ENCODE data around the gene KLKB1. TPM values are rescaled to one million over a fixed set of nuclear protein-coding genes. Genes with fewer than 3 reads are reported as not detected.

KLKB1 gene
- polyA plus RNA-seq, 1 of the 3 experiments (the other 2 are of a cell fraction) = 0.12 TPM

GRCh38 chr4:186189656-186190055, 37.7 kb upstream of the KLKB1 start (continued):
- no peak for TF ChIP-seq RFX5 (IDR thresholded peaks at IDR 0.05; ENCODE audit: low read length)

DNA sequence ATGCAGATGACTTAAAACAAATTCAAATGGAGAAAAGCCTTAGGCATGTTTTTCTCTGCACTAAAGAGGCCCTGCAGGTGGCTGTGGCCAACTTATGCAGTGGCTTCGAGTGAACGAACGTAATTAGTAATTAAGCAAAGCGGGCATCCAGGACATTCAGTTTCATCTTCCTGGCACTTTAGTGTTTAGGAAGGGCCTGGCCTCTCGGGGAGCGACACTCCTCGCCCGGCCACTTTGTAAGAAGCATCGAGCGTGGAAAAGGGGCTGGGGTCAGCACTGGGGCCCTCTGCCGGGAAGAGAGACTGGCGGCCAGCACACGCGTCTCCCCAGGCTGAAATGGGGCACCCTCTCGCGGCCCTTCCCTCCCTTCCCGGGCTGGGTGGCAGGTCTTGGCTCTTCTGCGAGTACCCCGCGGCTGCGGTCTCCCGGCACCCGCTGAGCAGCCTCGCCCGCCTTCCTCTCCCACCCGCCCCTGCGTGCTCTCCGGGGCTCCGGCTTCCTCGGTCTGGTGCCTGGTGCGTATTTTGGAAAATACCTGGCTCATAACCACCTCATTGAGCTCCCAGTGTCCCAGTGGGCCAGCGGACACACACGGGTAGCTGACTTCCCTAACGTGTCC, 36.6 kb upstream of the KLKB1 start:
- Histone ChIP-seq H3K9me3 (no peaks in the 10 kb centered on the region), H3K4me2 (peak overlapping the region; percentile 95), H3K9ac (peak overlapping the region; percentile 85), H3K36me3 (replicated peaks in 1 of 2; ENCODE audit: control insufficient read depth in 1 of 2, insufficient read depth in 2 of 2, low read length in 1 of 2) (peaks cover 0 to 7% of the 10 kb centered on the region in 2 experiments), H3K4me3 (ENCODE audit: low read depth in 2 of 2, low read length in 1 of 2) (peak overlapping the region; percentile 93 to 94), H3K27ac (ENCODE audit: low read depth in 2 of 2, low read length in 1 of 2) (peak overlapping the region; percentile 80 to 97), H3K79me2 (ENCODE audit: insufficient read depth) (peaks cover 24% of the 10 kb centered on the region), H2AFZ (ENCODE audit: low read depth) (peak overlapping the region; percentile 90), H3K9me2 (no peaks in the 10 kb centered on the region), H4K20me1 (ENCODE audit: insufficient read depth) (no peaks in the 10 kb centered on the region), H3K4me1 (ENCODE audit: control insufficient read depth in 1 of 2, insufficient read depth in 2 of 2, low read depth in 1 of 2, low read length in 1 of 2) (peaks cover 0 to 8% of the 10 kb centered on the region in 2 experiments; a peak in 3 of 4 replicates), H3K27me3 (ENCODE audit: insufficient read depth) (no peaks in the 10 kb centered on the region), H3F3A (replicated peaks; ENCODE audit: insufficient read depth) (peaks cover 9% of the 10 kb centered on the region)
- ChIA-PET CTCF (interaction anchor here (1.2 to 2.6 kb wide), 3 partner anchors 11 to 171 kb away, joined by 3 to 7 read pairs (median 4); no protein-coding TSS in a partner anchor), POLR2A (interaction anchor here (1.2 to 1.8 kb wide), 2 partner anchors 11 to 13 kb away, joined by 3 to 4 read pairs; no protein-coding TSS in a partner anchor)
- peak; percentile 86 for DNase-seq
- 6% methylated on average over 11 of the region's 34 CpGs for WGBS (ENCODE audit: low lambda C conversion rate)
- TF ChIP-seq EZH2phosphoT487 (IDR thresholded peaks at IDR 0.05; ENCODE audit: borderline replicate concordance, low read depth) = no peak
- TF ChIP-seq, protein P1, sequence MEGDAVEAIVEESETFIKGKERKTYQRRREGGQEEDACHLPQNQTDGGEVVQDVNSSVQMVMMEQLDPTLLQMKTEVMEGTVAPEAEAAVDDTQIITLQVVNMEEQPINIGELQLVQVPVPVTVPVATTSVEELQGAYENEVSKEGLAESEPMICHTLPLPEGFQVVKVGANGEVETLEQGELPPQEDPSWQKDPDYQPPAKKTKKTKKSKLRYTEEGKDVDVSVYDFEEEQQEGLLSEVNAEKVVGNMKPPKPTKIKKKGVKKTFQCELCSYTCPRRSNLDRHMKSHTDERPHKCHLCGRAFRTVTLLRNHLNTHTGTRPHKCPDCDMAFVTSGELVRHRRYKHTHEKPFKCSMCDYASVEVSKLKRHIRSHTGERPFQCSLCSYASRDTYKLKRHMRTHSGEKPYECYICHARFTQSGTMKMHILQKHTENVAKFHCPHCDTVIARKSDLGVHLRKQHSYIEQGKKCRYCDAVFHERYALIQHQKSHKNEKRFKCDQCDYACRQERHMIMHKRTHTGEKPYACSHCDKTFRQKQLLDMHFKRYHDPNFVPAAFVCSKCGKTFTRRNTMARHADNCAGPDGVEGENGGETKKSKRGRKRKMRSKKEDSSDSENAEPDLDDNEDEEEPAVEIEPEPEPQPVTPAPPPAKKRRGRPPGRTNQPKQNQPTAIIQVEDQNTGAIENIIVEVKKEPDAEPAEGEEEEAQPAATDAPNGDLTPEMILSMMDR (IDR thresholded peaks at IDR 0.05) = peak; percentile 16
- no peak for TF ChIP-seq YY1 (IDR thresholded peaks at IDR 0.05; ENCODE audit: low read depth)
- TF ChIP-seq JUND (IDR thresholded peaks at IDR 0.05) = no peak
- TF ChIP-seq RAD21 (IDR thresholded peaks at IDR 0.05; ENCODE audit: low read length) = no peak
- no peak for TF ChIP-seq EP300 (IDR thresholded peaks at IDR 0.05; ENCODE audit: borderline replicate concordance in 1 of 2, low read depth in 1 of 2, low read length in 1 of 2)
- TF ChIP-seq GABPA (IDR thresholded peaks at IDR 0.05; ENCODE audit: low read depth) = no peak
- no peak for TF ChIP-seq ELF1 (IDR thresholded peaks at IDR 0.05)

DNA sequence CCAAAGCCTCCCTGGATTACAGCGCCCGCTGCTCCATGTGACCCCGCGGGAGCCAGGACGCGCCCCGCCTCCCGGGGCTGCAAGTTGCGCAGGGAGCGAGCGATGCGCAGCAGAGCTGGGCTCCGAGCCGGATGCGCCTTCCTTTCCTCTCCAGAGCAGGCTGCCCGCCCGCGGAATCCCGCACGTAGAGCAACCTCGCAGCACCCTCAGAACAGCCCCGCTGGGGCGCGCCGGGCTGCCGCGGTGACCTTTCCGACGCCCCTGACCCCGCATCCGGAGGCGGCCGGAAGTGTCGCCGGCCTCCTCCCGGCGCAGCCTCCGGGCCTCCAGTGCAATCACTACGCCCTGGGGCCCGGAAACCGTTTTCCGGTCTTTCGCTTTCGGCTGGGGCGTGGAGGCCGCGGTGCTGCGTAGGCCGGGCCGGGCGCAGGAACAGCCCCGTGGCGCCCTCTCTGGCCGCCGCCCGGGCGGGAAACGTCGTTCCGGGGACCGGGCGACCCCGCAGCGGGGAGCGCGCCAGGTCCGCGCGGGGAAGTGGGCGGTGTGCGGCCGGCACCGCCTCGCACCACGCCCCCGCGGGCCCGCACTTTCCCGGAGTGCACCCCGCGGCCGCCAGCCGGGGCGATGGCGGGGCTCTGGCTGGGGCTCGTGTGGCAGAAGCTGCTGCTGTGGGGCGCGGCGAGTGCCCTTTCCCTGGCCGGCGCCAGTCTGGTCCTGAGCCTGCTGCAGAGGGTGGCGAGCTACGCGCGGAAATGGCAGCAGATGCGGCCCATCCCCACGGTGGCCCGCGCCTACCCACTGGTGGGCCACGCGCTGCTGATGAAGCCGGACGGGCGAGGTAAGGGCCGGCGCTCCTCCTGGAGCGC, 35.9 kb upstream of the KLKB1 start, which contains the start of gene CYP4V2:
Gene CYP4V2, plus strand, starts transcription at position 368 of the 866 bp plus-strand sequence. Its CDS starts 257 bp downstream, at position 625.
- peaks cover 9% of the 10 kb centered on the region for H3F3A ChIP-seq (replicated peaks; ENCODE audit: insufficient read depth)
- H3K4me2 ChIP-seq = peak within 1 kb of the TSS; percentile 95
- no peaks in the 10 kb centered on the region for H3K9me3 ChIP-seq
- H4K20me1 ChIP-seq (ENCODE audit: insufficient read depth) = no peaks in the 10 kb centered on the region
- H3K9ac ChIP-seq = peak within 1 kb of the TSS; percentile 85
- no peaks in the 10 kb centered on the region for H3K27me3 ChIP-seq (ENCODE audit: insufficient read depth)
- H3K4me1 ChIP-seq (ENCODE audit: control insufficient read depth in 1 of 2, insufficient read depth in 2 of 2, low read depth in 1 of 2, low read length in 1 of 2) = peaks cover 0 to 8% of the 10 kb centered on the region in 2 experiments; a peak in 3 of 4 replicates
- H3K4me3 ChIP-seq (ENCODE audit: low read depth in 2 of 2, low read length in 1 of 2) = peak within 1 kb of the TSS; percentile 93 to 94
- DNase-seq = peak; percentile 90
- H2AFZ ChIP-seq (ENCODE audit: low read depth) = peak within 1 kb of the TSS; percentile 90
- H3K27ac ChIP-seq (ENCODE audit: low read depth in 2 of 2, low read length in 1 of 2) = peak within 1 kb of the TSS; percentile 80 to 97
- H3K79me2 ChIP-seq (ENCODE audit: insufficient read depth) = peaks cover 24% of the 10 kb centered on the region
- 0% methylated on average over 27 of the region's 107 CpGs for WGBS (ENCODE audit: low lambda C conversion rate)
- H3K9me2 ChIP-seq = no peaks in the 10 kb centered on the region
- POLR2A ChIA-PET = interaction anchor here (1.2 to 1.8 kb wide), 2 partner anchors 10 to 12 kb away, joined by 3 to 4 read pairs; no protein-coding TSS in a partner anchor
- CTCF ChIA-PET = interaction anchor here (0.6 to 2.6 kb wide), 7 partner anchors 11 to 1384 kb away, joined by 3 to 7 read pairs (median 3); no protein-coding TSS in a partner anchor
- H3K36me3 ChIP-seq (replicated peaks in 1 of 2; ENCODE audit: control insufficient read depth in 1 of 2, insufficient read depth in 2 of 2, low read length in 1 of 2) = peaks cover 0 to 14% of the 10 kb centered on the region in 2 experiments
- TF ChIP-seq, protein P1 (IDR thresholded peaks at IDR 0.05) = peak; percentile 34
- TF ChIP-seq POLR2AphosphoS5 (IDR thresholded peaks at IDR 0.05; ENCODE audit: low read depth, low read length) = peak; percentile 61
- TF ChIP-seq TEAD4 (IDR thresholded peaks at IDR 0.05; ENCODE audit: borderline replicate concordance, insufficient read depth) = no peak
- TF ChIP-seq NFIC (IDR thresholded peaks at IDR 0.05; ENCODE audit: borderline replicate concordance) = no peak
- TF ChIP-seq RAD21 (IDR thresholded peaks at IDR 0.05; ENCODE audit: low read length) = no peak
- TF ChIP-seq MAX (IDR thresholded peaks at IDR 0.05; ENCODE audit: low read depth) = peak; percentile 55; the same call in 1 of the 2 replicates
- no peak for TF ChIP-seq TCF12 (IDR thresholded peaks at IDR 0.05)
- no peak for TF ChIP-seq JUND (IDR thresholded peaks at IDR 0.05)
- TF ChIP-seq SIN3A (IDR thresholded peaks at IDR 0.05; ENCODE audit: borderline replicate concordance, low read depth, low read length) = no peak; the same call in 1 of the 2 replicates

Measured in SK-N-SH (cell line).